Right renal cortex interstitium (tissue), 3 donors: ENCODE measurements around the gene NOB1. TPM values are rescaled to one million over a fixed set of nuclear protein-coding genes. Genes with fewer than 3 reads are reported as not detected.

Experiments
- DNase-seq, 3 donors: peaks; one replicate each; pipeline ENCODE4 v3.0.0-alpha.2; 2013; ENCODE audit warnings: low read depth in 3 of 3, low spot score in 2 of 3
- polyA plus RNA-seq, 3 donors: library from polyadenylated mRNA; unstranded; fragments of 120-200 nt; gene quantifications; one replicate each; pipeline ENCODE4 v1.2.1, GENCODE V29; 2013; ENCODE audit not compliant: insufficient read length in 3 of 3

Gene NOB1
- polyA plus RNA-seq, 3 donors = 67.5 to 76.5 (median 71.3) TPM

- DNase-seq = no peak
Observed at GRCh38 chr16:69724414-69724873, 30.3 kb downstream of the NOB1 start.

DNA sequence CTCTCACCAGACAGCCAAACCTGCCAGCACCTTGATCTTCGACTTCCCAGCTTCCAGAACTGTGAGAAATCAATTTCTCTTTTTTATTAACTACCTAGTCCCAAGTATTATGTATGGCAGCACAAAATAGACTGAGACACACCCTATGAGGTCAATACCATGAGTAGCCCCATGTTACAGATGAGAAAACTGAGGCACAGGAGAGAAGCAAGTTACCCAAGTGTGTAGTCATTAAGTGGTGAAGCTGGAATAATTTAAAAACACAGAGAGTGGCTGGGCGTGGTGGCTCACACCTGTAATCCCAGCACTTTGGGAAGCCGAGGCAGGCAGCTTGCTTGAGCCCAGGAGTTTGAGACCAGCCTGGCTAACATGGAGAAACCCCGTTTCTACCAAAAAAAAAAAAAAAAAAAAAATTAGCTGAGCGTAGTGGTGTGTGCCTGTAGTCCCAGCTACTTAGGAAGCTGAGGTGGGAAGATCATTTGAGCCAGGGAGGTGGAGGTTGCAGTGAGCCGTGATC lies 33.2 kb downstream of the NOB1 start:
- no peak for DNase-seq

DNA sequence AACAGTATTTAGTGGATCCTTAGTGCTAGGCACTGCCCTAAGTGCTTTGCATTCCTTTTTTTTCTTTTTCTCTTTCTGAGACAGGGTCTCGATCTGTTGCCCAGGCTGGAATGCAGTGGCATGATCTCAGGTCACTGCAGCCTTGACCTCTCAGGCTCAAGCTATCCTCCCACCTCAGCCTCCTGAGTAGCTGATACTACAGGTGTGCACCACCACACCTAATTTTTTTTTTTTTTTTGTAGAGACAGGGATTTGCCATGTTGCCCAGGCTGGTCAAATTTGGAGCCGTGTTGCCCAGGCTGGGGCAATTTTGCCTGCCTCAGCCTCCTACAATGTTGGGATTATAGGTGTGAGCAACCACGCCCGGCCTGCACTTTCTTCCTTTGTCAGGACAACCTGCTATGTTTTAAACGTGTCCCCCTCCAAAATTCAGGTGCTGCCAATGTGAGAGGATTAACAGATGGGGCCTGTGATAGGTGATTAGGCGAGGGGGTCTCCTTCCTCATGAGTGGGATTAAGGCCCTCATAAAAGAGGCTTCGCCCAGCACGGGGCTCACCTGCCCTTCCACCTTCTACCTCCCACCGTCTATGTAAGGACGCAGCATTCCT lies 33.8 kb downstream of the NOB1 start:
- no peak for DNase-seq

- no peak for DNase-seq
Observed at GRCh38 chr16:69718111-69718764, 36.5 kb downstream of the NOB1 start.

GRCh38 chr16:69717066-69717465 lies 37.7 kb downstream of the NOB1 start:
- no peak for DNase-seq

- no peak for DNase-seq
Observed at GRCh38 chr16:69712914-69713581, 41.7 kb downstream of the NOB1 start.

GRCh38 chr16:69712277-69712676 lies 42.4 kb downstream of the NOB1 start:
- no peak for DNase-seq

DNA sequence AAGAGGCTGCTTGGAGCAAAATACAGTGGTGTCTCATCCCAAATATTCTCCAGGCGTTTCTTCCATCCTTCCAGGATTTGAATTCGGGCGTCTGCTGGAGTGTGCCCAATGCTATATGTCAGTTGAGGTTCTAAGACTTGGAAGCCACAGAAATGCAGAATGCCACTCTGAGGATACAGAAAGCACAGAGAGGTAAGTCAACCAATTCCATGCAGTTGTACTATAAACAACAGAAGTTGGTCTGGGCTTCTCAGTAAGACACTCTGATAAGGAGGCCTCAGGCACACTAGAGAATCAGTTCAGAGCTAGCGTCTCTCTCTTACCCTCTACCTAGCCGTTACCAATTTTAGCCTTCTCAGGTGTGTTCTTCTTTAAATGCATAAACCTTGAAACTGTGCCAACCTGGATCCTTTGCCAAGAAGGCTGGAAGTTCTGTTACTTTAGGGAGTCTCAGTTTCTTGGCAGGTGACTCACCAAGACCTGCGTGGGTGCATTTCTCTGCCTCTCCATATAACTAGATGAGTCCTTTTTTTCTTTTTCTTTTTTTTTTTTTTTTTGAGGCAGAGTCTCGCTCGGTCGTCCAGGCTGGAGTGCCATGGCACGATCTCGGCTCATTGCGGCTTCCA lies 43.5 kb downstream of the NOB1 start:
- DNase-seq = no peak

DNA sequence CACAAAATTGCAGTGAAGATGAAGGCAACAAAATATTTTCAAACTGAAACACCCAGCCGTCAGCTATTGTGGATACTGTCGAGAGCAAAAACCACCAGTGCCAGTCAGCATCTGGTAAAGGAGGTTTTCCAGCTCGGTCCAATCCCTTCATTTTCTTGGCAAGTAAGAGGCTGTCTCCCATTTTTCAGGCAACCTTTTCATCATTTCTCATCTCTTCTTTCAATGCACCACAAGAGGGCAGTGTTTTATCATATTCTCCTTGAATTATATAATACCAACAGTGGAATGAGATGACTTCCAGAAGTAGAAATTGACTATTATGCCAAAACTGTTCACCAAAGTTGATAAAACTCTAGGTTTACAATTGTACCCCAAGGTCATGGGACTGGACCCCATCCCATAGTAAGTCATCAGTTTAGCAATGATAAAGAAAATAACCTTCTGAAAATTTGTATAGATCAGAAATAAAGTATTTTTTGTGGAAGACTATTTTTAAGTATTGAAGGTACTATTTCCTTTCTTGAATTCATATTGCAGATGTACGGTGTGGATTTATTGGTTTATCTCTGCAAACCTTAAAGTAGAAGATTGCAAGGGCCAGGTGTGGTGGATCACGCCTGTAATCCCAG lies 45.2 kb downstream of the NOB1 start:
- DNase-seq = peak; percentile 47 to 57 (median 56)

DNA sequence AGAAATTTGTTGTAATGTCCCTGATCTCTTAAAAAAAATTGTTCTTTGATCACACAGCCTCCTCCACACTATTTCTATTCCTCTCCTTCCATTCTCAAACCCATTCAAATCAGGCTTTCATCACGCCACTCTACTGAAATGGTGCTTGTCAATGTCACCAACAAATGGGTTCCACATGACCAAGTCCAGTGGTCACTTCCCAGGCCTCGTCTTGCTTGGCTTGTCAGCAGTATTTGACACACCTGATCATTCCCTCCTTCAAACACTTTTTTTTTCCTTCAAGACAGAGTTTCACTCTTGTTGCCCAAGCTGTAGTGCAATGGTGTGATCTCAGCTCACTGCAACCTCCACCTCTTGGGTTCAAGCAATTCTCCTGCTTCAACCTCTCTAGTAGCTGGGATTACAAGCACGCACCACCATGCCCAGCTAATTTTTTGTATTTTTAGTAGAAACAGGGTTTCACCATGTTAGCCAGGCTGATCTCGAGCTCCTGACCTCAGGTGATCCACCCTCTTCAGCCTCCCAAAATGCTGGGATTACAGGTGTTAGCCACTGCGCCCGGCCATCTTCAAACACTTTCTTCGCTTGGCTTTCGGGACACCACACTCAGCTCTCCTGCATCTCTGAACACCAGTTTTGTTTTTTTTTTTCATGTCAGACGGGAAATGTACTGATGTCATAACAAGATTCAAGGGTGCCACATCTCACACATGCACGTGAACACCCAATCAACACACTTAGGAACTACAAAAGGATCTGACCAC lies 46.6 kb downstream of the NOB1 start:
- DNase-seq = no peak

- no peak for DNase-seq
Observed at GRCh38 chr16:69706975-69707340, 47.8 kb downstream of the NOB1 start.

DNA sequence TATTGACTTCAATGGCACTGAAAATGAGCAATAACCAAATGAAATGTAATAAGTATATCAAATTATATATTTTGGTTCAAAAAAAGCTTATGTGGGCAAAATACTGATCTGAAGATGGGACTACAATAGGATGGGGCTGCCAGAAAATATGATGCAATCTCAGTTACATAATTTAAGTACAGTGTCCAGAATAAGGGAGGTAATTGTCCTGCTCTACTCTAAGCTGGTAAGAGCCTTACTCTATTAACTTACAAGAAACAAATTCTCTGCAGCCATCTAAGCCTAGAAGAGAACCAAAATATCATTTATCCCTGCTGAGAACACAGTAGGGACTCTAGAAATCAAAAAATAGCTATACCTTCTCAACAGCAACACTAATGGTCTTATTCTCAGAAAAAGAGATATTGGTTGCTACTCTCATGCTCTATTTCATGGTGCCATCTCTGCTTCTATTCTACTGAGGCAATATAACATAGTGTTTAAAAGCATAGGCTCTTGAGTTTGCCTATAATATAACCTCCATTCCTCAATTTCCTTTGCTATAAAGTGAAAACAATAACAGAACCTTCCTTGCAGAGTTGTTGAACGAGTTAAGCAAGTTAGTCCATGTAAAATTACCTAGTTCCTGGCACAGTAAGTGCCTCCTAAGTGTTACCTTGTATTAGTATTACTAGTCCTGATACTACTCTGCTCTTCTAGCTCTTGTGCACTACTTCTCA lies 48.3 kb downstream of the NOB1 start:
- DNase-seq = no peak

- no peak for DNase-seq
Observed at GRCh38 chr16:69703638-69704037, 51.1 kb downstream of the NOB1 start.

GRCh38 chr16:69701866-69702265 lies 52.9 kb downstream of the NOB1 start:
- no peak for DNase-seq

DNA sequence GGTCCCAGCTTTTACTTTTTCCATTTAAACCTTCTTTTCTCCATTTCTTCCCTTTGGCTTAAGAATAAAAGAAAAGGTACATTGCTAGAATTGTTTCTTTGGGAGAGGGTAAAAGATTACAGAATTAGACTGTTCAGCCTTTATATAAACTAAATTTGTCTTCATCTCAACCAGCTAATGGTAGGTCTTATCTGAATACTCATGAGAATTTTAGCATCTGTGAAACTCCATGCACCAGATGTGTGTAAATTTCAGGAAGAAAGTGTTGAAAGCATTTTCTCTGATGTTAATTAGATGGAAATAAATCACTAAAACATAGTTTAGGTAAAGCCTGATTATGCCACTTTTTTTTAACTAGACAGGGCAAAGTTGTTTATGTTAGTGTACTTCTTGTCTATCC lies 53.3 kb downstream of the NOB1 start:
- DNase-seq = no peak

- DNase-seq = no peak
Observed at GRCh38 chr16:69699915-69700314, 54.8 kb downstream of the NOB1 start.

DNA sequence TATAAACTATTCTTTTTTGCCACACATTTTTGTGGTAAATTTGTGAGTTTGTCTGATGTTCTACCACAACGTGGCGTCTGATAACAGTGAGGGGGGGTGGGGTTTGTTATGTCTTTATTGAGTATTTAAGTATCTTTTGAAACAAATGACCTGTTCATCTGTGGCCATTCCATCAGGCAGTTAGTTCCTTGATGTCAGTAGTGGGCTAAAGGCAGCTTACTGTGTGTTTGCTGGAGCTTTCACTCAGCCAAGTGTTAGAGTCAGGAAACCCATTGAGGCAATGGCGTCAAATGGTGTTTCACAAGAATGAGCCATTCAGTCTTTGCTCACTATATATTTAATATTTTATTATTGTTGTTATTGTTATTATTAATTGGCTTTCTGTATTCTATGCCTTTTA lies 56.3 kb downstream of the NOB1 start:
- no peak for DNase-seq

GRCh38 chr16:69693916-69694315 lies 60.8 kb downstream of the NOB1 start:
- DNase-seq = no peak
